Suprapubic skin (tissue), 3 donors: Measurements from ENCODE around the gene SORCS2.

Source experiments
- POLR2A ChIP-seq, 2 donors: fragments of 450-650 bp; IDR thresholded peaks; one replicate each; pipeline ENCODE4 v1.6.1; 2017; ENCODE audit warnings: antibody characterized with exemption in 2 of 2, mild to moderate bottlenecking in 2 of 2, moderate library complexity in 2 of 2
- TF ChIP-seq, protein P1 (sequence below), 2 donors: fragments of 200-600 bp in 1 of 2; fragments of 450-650 bp in 1 of 2; sonication (generic) in 1 of 2; IDR thresholded peaks; one replicate each; pipeline ENCODE4 v1.5.1; 2016 to 2019; ENCODE audit warnings: antibody characterized with exemption in 2 of 2, mild to moderate bottlenecking in 1 of 2, moderate library complexity in 1 of 2

GRCh38 chr4:7660176-7661039 lies 468.1 kb downstream of the SORCS2 start:
- TF ChIP-seq POLR2A (IDR thresholded peaks at IDR 0.05): no peak
- TF ChIP-seq, protein P1, sequence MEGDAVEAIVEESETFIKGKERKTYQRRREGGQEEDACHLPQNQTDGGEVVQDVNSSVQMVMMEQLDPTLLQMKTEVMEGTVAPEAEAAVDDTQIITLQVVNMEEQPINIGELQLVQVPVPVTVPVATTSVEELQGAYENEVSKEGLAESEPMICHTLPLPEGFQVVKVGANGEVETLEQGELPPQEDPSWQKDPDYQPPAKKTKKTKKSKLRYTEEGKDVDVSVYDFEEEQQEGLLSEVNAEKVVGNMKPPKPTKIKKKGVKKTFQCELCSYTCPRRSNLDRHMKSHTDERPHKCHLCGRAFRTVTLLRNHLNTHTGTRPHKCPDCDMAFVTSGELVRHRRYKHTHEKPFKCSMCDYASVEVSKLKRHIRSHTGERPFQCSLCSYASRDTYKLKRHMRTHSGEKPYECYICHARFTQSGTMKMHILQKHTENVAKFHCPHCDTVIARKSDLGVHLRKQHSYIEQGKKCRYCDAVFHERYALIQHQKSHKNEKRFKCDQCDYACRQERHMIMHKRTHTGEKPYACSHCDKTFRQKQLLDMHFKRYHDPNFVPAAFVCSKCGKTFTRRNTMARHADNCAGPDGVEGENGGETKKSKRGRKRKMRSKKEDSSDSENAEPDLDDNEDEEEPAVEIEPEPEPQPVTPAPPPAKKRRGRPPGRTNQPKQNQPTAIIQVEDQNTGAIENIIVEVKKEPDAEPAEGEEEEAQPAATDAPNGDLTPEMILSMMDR (IDR thresholded peaks at IDR 0.05): no peak
